Measurements from ENCODE around the gene ABHD16A.

ABHD16A gene

DNA sequence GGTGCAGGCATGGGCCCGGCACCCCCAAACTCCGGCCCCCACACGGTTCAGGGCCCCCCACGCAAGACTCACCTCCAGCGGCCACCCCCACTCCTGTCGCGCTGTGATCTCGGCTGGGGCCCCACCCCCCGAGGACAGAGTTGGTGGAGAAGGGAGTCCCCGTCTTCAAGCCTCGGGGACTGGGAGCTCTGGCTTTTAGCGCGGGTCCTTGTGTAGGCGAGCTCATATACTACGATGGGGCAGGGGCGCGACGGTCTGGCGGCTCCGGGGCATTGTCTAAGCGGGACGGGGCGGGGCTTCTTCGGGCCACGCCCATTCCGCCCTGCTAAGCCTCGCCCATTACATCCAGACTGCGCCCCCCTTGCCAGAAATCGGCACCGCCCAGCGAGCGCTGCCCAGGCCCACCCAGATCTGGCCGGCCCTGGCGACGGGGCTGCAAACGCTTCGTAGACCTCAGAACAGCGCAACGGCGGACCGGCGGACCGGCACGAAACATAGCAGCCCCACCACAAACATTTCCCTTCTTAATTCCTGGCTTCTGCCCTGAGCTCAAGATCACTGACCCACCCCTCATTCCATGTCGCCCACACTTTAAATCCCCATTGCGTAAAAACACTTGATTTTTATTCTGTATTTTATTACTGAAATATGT lies 27.0 kb upstream of the ABHD16A start:
- Histone ChIP-seq H3K9me2 (replicated peaks; ENCODE audit: low read depth, low read length) (no peaks in the 10 kb centered on the region), H4K20me1 (ENCODE audit: insufficient read depth, low read length, poor library complexity, severe bottlenecking) (peaks cover 43% of the 10 kb centered on the region), H3K4me2 (ENCODE audit: low read depth, low read length, poor library complexity, severe bottlenecking) (peak overlapping the region; percentile 85), H3K4me1 (ENCODE audit: insufficient read depth, low read length, poor library complexity, severe bottlenecking) (peaks cover 64% of the 10 kb centered on the region), H3K79me2 (ENCODE audit: insufficient read depth, low read length) (peaks cover 77% of the 10 kb centered on the region), H3K9ac (ENCODE audit: low read depth, low read length, poor library complexity, severe bottlenecking) (peak overlapping the region; percentile 89), H3K4me3 (ENCODE audit: low read length, poor library complexity, severe bottlenecking) (peak overlapping the region; percentile 94), H3K9me3 (ENCODE audit: insufficient read depth, low read depth, low read length) (no peaks in the 10 kb centered on the region), H3K36me3 (ENCODE audit: insufficient read depth, low read length) (peaks cover 41% of the 10 kb centered on the region), H3K27me3 (ENCODE audit: insufficient read depth, low read length, poor library complexity, severe bottlenecking) (no peaks in the 10 kb centered on the region), H3F3A (ENCODE audit: low read depth) (peaks cover 17% of the 10 kb centered on the region; the same call in 1 of the 2 replicates), H2AFZ (ENCODE audit: low read length) (peak overlapping the region; percentile 45; the same call in 1 of the 2 replicates)
- no peak for TF ChIP-seq EZH2phosphoT487 (IDR thresholded peaks at IDR 0.05; ENCODE audit: borderline replicate concordance)
- TF ChIP-seq, protein P1, sequence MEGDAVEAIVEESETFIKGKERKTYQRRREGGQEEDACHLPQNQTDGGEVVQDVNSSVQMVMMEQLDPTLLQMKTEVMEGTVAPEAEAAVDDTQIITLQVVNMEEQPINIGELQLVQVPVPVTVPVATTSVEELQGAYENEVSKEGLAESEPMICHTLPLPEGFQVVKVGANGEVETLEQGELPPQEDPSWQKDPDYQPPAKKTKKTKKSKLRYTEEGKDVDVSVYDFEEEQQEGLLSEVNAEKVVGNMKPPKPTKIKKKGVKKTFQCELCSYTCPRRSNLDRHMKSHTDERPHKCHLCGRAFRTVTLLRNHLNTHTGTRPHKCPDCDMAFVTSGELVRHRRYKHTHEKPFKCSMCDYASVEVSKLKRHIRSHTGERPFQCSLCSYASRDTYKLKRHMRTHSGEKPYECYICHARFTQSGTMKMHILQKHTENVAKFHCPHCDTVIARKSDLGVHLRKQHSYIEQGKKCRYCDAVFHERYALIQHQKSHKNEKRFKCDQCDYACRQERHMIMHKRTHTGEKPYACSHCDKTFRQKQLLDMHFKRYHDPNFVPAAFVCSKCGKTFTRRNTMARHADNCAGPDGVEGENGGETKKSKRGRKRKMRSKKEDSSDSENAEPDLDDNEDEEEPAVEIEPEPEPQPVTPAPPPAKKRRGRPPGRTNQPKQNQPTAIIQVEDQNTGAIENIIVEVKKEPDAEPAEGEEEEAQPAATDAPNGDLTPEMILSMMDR (conservative IDR thresholded peaks at IDR 0.05; ENCODE audit: low read length), result 0 out of 2 replicates have a peak, but pooled peaks have one; percentile 1

DNA sequence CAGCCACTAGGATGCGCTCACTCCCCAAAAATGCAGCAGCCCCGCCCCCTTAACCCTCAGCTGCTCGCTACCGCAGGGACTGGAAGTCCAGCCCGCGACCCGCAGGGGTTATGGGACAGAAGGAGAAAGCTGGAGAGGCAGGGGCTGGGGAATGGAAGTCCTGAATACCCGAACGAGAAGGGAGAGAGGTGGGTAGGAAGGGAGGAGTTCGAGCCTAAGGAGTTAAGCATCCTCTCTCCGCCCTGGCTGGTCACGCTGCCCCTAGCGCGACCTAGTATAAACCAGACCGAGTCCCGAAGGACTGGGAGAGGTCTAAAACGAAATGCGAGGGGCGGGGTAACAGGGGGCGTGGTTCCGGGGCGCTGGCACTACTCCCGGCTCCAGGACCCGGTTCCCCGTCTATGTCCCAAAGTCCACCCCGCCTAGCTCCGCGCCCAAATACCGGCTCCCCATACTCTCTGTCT lies 26.4 kb upstream of the ABHD16A start:
- H3K9me3 ChIP-seq (ENCODE audit: insufficient read depth, low read depth, low read length), result no peaks in the 10 kb centered on the region
- peaks cover 41% of the 10 kb centered on the region for H3K36me3 ChIP-seq (ENCODE audit: insufficient read depth, low read length)
- peaks cover 71% of the 10 kb centered on the region for H3K79me2 ChIP-seq (ENCODE audit: insufficient read depth, low read length)
- peak overlapping the region; percentile 85 for H3K4me2 ChIP-seq (ENCODE audit: low read depth, low read length, poor library complexity, severe bottlenecking)
- peak overlapping the region; percentile 89 for H3K9ac ChIP-seq (ENCODE audit: low read depth, low read length, poor library complexity, severe bottlenecking)
- TF ChIP-seq EZH2phosphoT487 (IDR thresholded peaks at IDR 0.05; ENCODE audit: borderline replicate concordance), result no peak
- TF ChIP-seq, protein P1 (conservative IDR thresholded peaks at IDR 0.05; ENCODE audit: low read length), result peak; percentile 96
- peak overlapping the region; percentile 45; the same call in 1 of the 2 replicates for H2AFZ ChIP-seq (ENCODE audit: low read length)
- no peaks in the 10 kb centered on the region for H3K9me2 ChIP-seq (replicated peaks; ENCODE audit: low read depth, low read length)
- no peaks in the 10 kb centered on the region for H3K27me3 ChIP-seq (ENCODE audit: insufficient read depth, low read length, poor library complexity, severe bottlenecking)
- peaks cover 64% of the 10 kb centered on the region for H3K4me1 ChIP-seq (ENCODE audit: insufficient read depth, low read length, poor library complexity, severe bottlenecking)
- H3F3A ChIP-seq (ENCODE audit: low read depth), result peaks cover 17% of the 10 kb centered on the region; the same call in 1 of the 2 replicates
- H3K4me3 ChIP-seq (ENCODE audit: low read length, poor library complexity, severe bottlenecking), result peak overlapping the region; percentile 94
- H4K20me1 ChIP-seq (ENCODE audit: insufficient read depth, low read length, poor library complexity, severe bottlenecking), result peaks cover 42% of the 10 kb centered on the region

DNA sequence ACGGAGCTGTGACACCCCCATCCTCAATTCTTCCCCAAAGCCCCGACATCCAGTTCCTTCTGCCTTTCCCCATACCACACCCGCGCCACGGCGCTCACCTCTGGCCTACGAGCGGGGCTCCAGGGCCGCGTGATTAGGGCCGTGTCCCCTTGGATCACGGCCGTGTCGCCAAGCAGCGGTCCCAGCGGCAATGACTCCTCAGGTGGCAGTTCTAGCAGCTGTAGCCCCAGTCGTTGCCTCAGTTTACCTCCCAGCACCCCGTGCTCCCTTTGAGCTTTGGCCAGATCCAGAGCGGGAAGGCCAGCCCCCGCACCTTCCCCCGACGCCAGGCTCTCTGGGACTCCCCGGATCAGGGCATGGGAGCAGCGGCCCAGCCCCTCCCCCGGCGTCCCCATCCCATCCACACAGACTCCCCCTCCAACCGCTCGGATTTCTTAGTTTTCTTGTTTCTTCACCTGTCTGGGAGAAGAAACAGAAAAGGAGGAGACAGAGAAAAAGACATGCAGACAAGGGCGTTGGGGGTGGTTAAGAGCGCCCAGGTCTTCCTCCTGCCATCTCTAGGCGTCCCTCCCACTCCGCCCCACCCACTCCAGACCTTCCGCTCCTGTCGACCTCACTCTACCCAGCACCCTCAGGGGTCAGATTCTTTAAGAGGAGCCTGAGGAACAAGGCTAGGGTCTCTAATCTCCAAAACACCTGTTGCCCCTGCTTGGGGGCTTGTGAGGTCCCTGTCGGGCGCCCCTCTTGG lies 25.8 kb upstream of the ABHD16A start, which contains the start of gene DDAH2:
DDAH2 (minus strand) TSS at position 533 of the 748 bp plus-strand sequence; CDS start at position 395, 138 bp downstream.
- Histone ChIP-seq H3K36me3 (ENCODE audit: insufficient read depth, low read length) (peaks cover 38% of the 10 kb centered on the region), H3K9me2 (replicated peaks; ENCODE audit: low read depth, low read length) (no peaks in the 10 kb centered on the region), H3K4me3 (ENCODE audit: low read length, poor library complexity, severe bottlenecking) (peak within 1 kb of the TSS; percentile 94), H3K4me2 (ENCODE audit: low read depth, low read length, poor library complexity, severe bottlenecking) (peak within 1 kb of the TSS; percentile 85), H3K4me1 (ENCODE audit: insufficient read depth, low read length, poor library complexity, severe bottlenecking) (peaks cover 58% of the 10 kb centered on the region), H3K9ac (ENCODE audit: low read depth, low read length, poor library complexity, severe bottlenecking) (peak within 1 kb of the TSS; percentile 89), H3K9me3 (ENCODE audit: insufficient read depth, low read depth, low read length) (no peaks in the 10 kb centered on the region), H3F3A (ENCODE audit: low read depth) (peaks cover 17% of the 10 kb centered on the region; the same call in 1 of the 2 replicates), H2AFZ (ENCODE audit: low read length) (peak within 1 kb of the TSS; percentile 45; the same call in 1 of the 2 replicates), H3K27me3 (ENCODE audit: insufficient read depth, low read length, poor library complexity, severe bottlenecking) (no peaks in the 10 kb centered on the region), H4K20me1 (ENCODE audit: insufficient read depth, low read length, poor library complexity, severe bottlenecking) (peaks cover 36% of the 10 kb centered on the region), H3K79me2 (ENCODE audit: insufficient read depth, low read length) (peaks cover 65% of the 10 kb centered on the region)
- TF ChIP-seq EZH2phosphoT487 (IDR thresholded peaks at IDR 0.05; ENCODE audit: borderline replicate concordance), result no peak
- TF ChIP-seq, protein P1 (conservative IDR thresholded peaks at IDR 0.05; ENCODE audit: low read length), result no peak
